Middle frontal gyrus (tissue), 1 donor: ENCODE results near the gene EVL.
A peak's percentile ranks its signal among the peaks of the same experiment; 100 is the strongest.

ENCODE experiments used
- DNase-seq: peaks from one replicate; pipeline ENCODE4 v3.0.0-alpha.2; 2015; ENCODE audit warnings: low spot score; ENCODE audit errors: extremely low spot score

EVL gene

GRCh38 chr14:100108840-100109593 is 43.8 kb downstream of the EVL start:
- DNase-seq, result no peak

- DNase-seq, result no peak
Observed at GRCh38 chr14:100109594-100109955, 44.4 kb downstream of the EVL start.

- no peak for DNase-seq
Observed at GRCh38 chr14:100110816-100111215, 45.6 kb downstream of the EVL start.

- no peak for DNase-seq
Observed at GRCh38 chr14:100111931-100112704, 46.9 kb downstream of the EVL start.

GRCh38 chr14:100114109-100114765 is 49.0 kb downstream of the EVL start:
- DNase-seq, result no peak

GRCh38 chr14:100115236-100115635 is 50.0 kb downstream of the EVL start:
- no peak for DNase-seq

GRCh38 chr14:100115726-100116125 is 50.5 kb downstream of the EVL start:
- DNase-seq, result peak; percentile 36

- DNase-seq, result no peak
Observed at GRCh38 chr14:100116134-100116533, 50.9 kb downstream of the EVL start.

GRCh38 chr14:100117026-100117425 is 51.8 kb downstream of the EVL start:
- no peak for DNase-seq

GRCh38 chr14:100117633-100118395 is 52.6 kb downstream of the EVL start:
- DNase-seq, result no peak

- DNase-seq, result no peak
Observed at GRCh38 chr14:100118396-100119011, 53.3 kb downstream of the EVL start.

- no peak for DNase-seq
Observed at GRCh38 chr14:100119251-100119650, 54.0 kb downstream of the EVL start.

GRCh38 chr14:100120522-100121269 is 55.5 kb downstream of the EVL start:
- no peak for DNase-seq

- no peak for DNase-seq
Observed at GRCh38 chr14:100121643-100122480, 56.6 kb downstream of the EVL start.

- DNase-seq, result no peak
Observed at GRCh38 chr14:100122481-100123223, 57.4 kb downstream of the EVL start.

- no peak for DNase-seq
Observed at GRCh38 chr14:100123618-100124017, 58.4 kb downstream of the EVL start.

GRCh38 chr14:100124551-100125088 is 59.4 kb downstream of the EVL start:
- DNase-seq, result no peak

GRCh38 chr14:100126401-100126800 is 61.2 kb downstream of the EVL start:
- DNase-seq, result no peak
